ENCODE results near the gene MARCHF7. TPM values are rescaled to one million over a fixed set of nuclear protein-coding genes. Genes with fewer than 3 reads are reported as not detected.
"Not testable (repeated sequence)": the region's sequence is repeated elsewhere in the genome, so short reads cannot be mapped to it uniquely, and the experiment has no call there.

Gene MARCHF7, protein sequence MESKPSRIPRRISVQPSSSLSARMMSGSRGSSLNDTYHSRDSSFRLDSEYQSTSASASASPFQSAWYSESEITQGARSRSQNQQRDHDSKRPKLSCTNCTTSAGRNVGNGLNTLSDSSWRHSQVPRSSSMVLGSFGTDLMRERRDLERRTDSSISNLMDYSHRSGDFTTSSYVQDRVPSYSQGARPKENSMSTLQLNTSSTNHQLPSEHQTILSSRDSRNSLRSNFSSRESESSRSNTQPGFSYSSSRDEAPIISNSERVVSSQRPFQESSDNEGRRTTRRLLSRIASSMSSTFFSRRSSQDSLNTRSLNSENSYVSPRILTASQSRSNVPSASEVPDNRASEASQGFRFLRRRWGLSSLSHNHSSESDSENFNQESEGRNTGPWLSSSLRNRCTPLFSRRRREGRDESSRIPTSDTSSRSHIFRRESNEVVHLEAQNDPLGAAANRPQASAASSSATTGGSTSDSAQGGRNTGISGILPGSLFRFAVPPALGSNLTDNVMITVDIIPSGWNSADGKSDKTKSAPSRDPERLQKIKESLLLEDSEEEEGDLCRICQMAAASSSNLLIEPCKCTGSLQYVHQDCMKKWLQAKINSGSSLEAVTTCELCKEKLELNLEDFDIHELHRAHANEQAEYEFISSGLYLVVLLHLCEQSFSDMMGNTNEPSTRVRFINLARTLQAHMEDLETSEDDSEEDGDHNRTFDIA
- total RNA-seq = 25.3 TPM

GRCh38 chr2:159712143-159712928, at the start of gene MARCHF7:
Gene MARCHF7 (plus strand): TSS chr2:159712506. CDS start chr2:159729023, 16,517 bp downstream.
- DNase-seq (ENCODE audit: low spot score) (peak; percentile 98), ATAC-seq (peak; percentile 94)

DNA sequence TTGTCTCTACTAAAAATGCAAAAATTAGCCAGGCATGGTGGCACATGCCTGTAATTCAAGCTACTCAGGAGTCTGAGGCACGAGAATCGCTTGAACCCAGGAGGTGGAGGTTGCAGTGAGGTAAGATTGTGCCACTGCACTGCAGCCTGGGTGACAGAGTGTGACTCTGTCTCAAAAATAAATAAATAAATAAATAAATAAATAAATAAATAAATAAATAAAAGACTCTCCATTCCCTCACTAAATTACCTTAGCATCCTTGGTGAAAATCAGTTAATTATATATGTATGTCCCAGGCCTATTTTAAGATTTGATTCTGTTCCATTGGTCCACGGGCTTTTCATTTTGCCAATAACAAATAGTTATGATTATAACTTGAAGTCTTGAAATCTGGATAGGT, 44.9 kb upstream of the MARCHF7 start:
- ATAC-seq; DNase-seq (ENCODE audit: low spot score): not testable (repeated sequence)

DNA sequence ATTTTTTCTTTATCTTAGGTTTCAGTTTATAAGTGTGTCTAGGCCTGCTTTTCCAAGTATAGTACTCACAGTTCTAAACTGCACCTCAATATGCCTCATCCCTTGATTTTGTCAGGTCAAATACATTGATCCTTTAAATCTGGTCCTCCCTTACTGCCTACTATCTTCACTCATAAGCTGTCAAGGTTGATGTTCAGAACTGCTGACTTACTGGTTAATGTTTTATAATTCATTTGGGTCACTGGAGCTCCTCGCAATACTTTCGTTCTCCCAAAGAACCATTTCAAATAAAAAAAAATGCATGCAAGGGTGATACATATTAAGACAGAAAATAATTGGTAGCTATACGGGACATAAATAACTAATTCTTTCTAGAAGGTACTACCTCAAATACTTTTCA, 41.3 kb upstream of the MARCHF7 start:
- DNase-seq (ENCODE audit: low spot score) = no peak

DNA sequence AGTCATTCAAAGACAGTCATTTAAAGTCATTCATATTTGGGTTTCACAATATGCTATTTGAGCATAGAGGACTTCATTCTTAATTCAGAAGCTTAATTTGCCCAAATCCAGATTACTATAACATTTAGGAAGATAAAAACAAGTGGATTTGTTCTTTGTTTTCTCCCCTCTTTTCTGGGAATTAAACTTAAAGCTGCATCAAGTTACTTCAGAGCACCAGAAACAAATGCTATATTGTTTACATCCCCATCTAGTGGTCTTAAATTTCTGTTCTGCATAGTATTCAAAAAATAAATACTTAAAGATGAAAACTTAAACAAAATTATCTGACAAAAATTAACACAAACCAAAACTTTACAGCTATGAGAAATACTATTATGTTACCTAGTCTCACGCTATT, 34.7 kb upstream of the MARCHF7 start:
- no peak for DNase-seq (ENCODE audit: low spot score)

More for the DNA sequence above, 41.3 kb upstream of the MARCHF7 start:
- peak; percentile 98 for ATAC-seq

GRCh38 chr2:159680692-159681091, 31.6 kb upstream of the MARCHF7 start:
- no peak for DNase-seq (ENCODE audit: low spot score)
- ATAC-seq = no peak

More for the DNA sequence above, 34.7 kb upstream of the MARCHF7 start:
- no peak for ATAC-seq

- no peak for DNase-seq (ENCODE audit: low spot score)
- ATAC-seq = no peak
Measured at GRCh38 chr2:159683817-159684216, 28.5 kb upstream of the MARCHF7 start.

- no peak for ATAC-seq
- DNase-seq (ENCODE audit: low spot score) = no peak
Measured at GRCh38 chr2:159684796-159685195, 27.5 kb upstream of the MARCHF7 start.

- DNase-seq (ENCODE audit: low spot score) = no peak
- no peak for ATAC-seq
Measured at GRCh38 chr2:159694500-159695040, 17.7 kb upstream of the MARCHF7 start.

DNA sequence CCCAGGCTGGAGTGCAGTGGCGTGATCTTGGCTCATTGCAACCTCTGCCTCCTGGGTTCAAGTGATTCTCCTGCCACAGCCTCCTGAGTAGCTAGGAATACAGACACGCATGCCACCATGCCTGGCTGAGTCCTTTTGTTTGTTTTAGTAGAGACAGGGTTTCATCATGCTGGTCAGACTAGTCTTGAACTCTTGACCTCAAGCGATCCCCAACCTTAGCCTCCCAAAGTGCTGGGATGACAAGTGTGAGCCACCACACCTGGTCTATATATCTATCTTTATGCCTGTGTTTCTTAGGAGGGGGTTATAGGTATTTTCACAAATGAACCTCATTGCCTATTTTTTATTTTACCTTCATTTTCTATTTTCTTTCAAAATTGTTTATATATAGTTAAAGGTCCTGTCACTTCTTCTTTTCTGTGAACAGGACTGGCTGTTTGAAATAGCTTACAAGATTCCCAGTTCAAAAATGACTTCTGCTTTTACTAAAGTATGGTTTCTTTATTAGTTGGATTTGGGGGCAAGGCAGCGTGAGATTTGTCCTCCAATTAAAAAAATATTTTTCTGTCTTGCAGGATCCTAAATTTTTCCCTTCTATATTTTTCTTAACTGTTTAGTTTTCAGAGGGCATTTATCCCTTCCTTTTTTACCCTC, 16.4 kb upstream of the MARCHF7 start:
- DNase-seq (ENCODE audit: low spot score) (no peak), ATAC-seq (no peak)

- DNase-seq (ENCODE audit: low spot score) (no peak), ATAC-seq (no peak)
Measured at GRCh38 chr2:159703491-159703890, 8.8 kb upstream of the MARCHF7 start.

GRCh38 chr2:159706385-159706980, 5.8 kb upstream of the MARCHF7 start:
- DNase-seq (ENCODE audit: low spot score) (peak; percentile 53), ATAC-seq (peak; percentile 92)

DNA sequence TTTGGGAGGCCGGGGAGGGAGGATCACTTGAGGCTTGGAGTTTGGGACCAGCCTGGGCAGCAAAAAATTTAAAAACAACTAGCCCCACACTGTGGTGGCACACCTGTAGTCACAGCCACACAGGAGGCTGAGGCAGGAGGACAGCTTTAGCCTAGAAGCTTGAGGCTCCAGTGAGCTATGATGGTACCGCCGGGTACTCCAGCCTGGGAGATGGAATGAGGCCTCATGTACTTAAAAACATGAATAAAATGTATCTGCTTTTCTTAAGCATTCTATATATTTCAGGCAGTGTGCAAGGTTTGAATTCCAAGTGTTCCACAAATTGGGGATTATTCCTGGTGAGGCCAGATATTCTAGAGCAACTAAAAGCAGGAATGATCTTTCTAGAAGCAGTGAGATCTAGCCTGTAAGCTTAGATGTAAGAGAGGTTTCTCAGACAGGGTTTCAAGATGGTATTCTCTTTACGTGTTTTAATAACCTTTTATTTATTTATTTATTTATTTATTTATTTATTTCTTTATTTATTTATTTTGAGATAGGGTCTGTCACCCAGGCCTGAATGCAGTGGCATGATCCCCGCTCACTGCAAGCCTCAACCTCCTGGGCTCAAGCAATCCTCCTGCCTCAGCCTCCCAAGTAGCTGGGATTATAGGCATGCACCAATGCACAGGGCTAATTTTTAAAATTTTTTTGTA, 4.1 kb upstream of the MARCHF7 start:
- DNase-seq (ENCODE audit: low spot score) = no peak
- ATAC-seq = no peak

DNA sequence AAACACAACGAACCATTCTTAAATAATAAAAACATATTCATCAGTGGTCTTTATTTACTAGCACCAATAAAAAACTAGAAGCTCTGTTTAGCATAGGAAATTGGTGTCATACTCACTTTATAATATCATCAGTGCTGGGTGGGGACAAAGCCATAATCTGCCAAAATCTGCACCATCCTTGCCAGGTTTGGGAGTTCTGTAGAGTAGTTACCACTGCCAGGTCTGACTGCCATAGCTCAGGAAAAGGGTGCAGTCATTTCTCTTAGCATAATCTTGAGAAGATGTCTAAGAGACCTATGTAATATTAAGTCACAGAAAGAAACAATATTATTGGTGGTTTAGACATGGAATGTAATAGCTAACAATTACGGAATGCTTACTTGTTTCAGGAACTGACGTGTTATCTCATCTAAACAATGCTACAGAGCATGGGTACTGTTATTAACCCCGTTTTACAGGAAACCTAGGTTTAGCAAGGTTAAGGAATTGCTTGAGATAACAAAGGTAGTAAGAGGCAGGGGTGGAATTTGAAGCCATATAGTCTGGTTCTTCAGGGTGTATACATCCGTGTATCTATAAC, 1.6 kb upstream of the MARCHF7 start:
- DNase-seq (ENCODE audit: low spot score) = no peak
- ATAC-seq = no peak

DNA sequence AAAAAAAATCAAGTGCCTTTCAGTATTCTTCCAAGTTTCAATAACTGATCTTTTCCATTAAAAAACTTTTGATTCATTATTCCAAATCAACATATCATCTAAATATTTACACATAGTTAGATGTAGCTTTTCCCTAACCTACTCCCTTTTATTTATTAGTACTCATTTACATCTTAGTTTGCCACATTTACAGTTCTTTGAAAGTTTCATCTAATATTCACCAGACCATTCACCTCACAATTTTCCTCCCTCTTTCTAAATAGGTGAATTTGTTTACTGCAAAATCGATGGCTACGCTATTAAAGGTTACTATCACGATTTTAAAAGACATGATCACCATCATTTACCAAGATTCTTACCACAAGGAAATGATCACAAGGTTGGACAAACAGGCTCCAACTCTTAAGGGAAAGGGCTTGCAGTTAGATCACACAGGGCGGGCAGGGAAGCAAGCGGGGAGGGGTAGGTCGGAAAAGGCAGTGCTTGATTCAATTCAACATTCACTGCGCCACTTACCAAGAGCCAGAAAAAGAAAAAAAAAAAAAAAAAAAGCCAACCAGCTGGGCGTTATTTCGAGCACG, 654 bp upstream of the MARCHF7 start:
- ATAC-seq (no peak), DNase-seq (ENCODE audit: low spot score) (no peak)

DNA sequence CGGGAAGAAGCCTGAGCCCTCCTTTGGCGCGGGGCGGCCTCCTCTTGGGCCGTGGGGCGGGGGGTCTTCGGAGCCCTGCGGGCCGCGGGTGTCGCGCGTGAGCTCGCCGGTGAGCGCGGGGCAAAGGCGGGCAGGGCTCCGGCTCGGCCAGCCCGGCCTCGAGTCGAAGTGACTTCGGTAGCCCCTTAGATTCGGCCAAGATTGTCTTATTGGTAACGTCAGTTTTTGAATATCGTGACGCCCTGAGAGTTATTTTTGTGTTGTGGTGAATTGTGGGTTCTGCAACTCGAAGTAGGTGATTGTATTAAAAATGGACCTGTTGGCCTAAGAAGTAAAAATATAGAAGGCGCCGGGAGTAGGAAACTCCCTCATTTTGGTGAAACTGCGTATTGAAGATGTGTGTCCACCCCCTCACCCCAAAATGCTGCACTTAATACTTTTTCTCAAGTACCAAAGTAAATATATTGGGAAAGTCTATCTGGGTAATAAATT, 669 bp downstream of the MARCHF7 start:
- DNase-seq (ENCODE audit: low spot score) (no peak), ATAC-seq (peak; percentile 8)

DNA sequence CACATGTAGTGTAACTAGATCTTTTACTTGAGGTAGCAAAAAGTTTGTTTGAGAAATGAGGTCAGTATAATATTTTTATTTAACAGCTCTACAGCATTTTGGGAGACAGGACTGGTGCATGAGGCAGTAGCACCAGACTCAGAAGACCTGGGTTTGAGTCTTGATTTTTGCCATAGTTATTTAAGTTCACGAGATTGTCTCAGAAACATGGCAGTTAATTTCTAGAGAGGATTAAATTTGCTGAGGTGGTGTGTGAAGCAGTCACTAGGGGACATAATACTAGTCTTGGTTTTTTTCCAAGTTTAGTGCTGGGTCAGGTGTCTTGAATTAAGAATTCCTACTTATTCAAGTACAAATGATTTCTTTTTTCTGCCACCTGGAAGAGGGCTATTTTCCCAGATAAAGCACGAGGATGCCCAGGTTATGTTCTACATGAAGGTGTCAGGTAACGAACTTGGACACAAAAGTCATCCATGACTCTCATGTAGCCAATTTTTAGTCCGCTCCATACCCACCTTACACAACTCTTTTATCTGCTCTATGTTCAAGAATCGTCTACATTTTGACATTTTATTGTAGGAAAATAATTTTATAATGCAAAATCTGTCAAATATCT, 1.4 kb downstream of the MARCHF7 start:
- ATAC-seq (no peak), DNase-seq (ENCODE audit: low spot score) (no peak)

DNA sequence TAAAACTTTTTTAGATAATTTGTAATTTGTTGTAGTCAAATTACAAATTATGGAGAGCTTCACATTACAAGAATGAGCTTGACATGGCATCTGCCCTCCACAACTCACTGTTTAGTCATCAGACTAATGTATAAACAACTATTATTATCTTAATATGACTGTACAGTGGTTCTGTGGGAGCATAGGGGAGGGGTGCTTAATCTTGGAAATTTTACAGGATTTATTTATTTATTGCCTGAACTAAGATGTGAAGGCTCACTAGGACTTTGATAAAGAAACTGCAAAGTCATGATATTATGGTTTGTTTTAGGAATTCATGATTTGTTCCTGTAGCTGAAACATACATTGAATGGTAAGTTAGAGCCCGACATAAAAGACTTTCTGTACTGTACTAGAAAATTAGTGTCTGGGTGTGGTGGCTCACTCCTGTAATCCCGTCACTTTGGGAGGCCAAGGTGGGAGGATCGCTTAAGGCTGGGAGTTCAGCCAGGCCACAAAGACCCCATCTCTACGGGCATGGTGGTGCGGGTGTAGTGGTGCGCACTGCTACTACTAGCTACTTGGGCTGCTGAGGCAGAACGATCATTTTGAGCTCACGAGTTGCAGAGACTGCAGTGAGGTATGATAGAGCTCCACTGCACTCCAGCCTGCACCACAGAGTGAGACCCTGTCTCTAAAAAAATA, 2.1 kb downstream of the MARCHF7 start:
- DNase-seq (ENCODE audit: low spot score) = no peak

GRCh38 chr2:159715451-159715850, 3.1 kb downstream of the MARCHF7 start:
- ATAC-seq = no peak
- no peak for DNase-seq (ENCODE audit: low spot score)

More for the DNA sequence above, 2.1 kb downstream of the MARCHF7 start:
- ATAC-seq = no peak
